ENCODE data around the gene AP3B1.
"Not testable (repeated sequence)": the region's sequence is repeated elsewhere in the genome, so short reads cannot be mapped to it uniquely, and the experiment has no call there.

- TF ChIP-seq, protein P1, sequence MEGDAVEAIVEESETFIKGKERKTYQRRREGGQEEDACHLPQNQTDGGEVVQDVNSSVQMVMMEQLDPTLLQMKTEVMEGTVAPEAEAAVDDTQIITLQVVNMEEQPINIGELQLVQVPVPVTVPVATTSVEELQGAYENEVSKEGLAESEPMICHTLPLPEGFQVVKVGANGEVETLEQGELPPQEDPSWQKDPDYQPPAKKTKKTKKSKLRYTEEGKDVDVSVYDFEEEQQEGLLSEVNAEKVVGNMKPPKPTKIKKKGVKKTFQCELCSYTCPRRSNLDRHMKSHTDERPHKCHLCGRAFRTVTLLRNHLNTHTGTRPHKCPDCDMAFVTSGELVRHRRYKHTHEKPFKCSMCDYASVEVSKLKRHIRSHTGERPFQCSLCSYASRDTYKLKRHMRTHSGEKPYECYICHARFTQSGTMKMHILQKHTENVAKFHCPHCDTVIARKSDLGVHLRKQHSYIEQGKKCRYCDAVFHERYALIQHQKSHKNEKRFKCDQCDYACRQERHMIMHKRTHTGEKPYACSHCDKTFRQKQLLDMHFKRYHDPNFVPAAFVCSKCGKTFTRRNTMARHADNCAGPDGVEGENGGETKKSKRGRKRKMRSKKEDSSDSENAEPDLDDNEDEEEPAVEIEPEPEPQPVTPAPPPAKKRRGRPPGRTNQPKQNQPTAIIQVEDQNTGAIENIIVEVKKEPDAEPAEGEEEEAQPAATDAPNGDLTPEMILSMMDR (IDR thresholded peaks at IDR 0.05; ENCODE audit: low read length): not testable (repeated sequence)
- not testable (repeated sequence) for TF ChIP-seq EZH2 (IDR thresholded peaks at IDR 0.05; ENCODE audit: borderline replicate concordance, low read length)
These were observed 226.9 kb downstream of the AP3B1 start for GRCh38 chr5:78067581-78067980.

Data from OCI-LY1 (cell line).